Activated T-cell treated with anti-CD3 and anti-CD28 coated beads for 48 hours (primary cell): ENCODE data around the gene DPP9.

Experiments
- DNase-seq: peaks from one replicate; pipeline ENCODE4 v3.0.0-alpha.2; 2020; ENCODE audit warnings: low read depth

The DPP9 gene

GRCh38 chr19:4709440-4710280, 14.0 kb downstream of the DPP9 start:
- no peak for DNase-seq

DNA sequence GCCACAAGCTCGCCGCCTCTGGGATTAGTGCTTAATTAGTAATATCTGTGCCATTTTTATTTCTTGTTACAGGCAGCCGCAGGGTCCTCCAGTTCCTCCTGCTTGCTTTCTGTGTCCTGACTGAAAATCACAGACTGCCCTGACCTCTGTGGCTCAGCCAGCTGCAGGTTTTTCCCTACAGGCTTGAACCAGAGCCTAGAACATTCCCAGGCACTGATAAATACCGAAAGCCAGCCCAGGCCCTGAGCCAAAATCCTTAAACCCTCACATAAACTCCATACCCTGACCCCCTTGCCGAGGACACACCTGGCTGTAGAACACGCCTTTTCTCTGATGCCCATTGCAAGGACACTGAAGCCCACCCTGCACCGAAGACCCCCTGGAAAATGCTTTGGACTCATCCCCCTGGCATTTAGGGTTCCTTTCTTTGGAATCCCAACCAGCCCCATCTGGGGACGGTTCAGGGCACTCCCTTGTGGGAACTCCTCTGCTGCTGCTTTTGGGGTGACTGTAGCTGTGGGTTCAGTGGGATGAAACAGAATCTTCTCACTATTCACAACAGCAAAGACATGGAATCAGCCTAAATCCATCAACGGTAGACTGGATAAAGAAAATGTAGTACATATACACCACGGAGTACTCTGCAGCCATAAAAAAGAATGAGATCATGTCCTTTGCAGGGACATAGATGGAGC, 15.5 kb downstream of the DPP9 start:
- DNase-seq: no peak

DNA sequence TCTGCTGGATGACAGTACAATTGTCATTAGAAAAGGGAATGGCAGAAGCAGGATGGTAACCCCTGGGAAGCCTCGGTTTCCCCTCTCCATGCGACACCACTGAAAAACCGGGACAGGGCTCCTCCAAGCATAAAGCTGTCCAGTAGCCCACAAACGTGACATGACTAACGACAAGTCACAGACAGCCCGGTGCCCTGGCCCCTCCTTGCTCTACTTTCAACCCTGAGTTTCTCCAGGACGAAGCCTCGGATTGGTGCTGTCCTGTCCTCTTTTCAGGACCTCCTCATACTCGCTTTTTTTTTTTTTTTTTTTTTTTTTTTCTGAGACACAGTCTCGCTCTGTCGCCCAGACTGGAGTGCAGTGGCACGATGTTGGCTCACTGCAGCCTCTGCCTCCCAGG, 16.3 kb downstream of the DPP9 start:
- no peak for DNase-seq

DNA sequence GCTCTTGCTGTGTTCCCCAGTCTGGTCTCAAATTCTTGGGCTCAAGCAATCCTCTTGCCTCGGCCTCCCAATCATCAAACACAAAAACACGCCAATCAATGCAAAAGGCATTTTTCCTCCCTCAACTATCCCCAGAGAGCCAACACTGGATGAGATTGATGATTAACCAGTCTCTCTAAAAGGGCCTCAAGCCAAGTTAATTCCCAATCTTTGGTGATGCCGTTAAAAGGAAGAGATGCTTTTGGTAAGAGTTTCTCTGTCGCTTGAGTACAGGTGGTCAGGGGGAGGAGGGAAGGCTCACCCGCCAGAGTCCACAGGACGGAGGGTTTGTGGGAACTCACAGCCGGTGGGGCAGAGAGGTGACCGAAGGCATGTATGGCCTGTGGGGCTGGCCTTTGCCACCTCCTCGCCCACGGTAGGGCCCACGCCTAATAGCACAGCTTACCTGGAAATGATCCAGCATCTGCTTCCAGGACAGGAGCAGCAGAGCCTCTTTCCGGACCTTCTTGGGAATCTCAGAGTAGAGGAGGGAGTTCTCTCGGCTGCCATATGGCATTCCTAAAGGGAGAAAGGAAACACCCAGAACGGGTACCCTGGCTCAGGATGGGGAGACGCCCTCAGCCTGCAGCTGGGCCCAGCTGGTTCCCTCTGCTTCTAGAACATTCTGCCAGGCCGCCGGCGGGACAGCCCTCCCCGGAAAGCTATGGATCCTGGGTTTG, 18.1 kb downstream of the DPP9 start:
- DNase-seq: no peak

GRCh38 chr19:4704317-4704673, 19.3 kb downstream of the DPP9 start:
- no peak for DNase-seq

DNA sequence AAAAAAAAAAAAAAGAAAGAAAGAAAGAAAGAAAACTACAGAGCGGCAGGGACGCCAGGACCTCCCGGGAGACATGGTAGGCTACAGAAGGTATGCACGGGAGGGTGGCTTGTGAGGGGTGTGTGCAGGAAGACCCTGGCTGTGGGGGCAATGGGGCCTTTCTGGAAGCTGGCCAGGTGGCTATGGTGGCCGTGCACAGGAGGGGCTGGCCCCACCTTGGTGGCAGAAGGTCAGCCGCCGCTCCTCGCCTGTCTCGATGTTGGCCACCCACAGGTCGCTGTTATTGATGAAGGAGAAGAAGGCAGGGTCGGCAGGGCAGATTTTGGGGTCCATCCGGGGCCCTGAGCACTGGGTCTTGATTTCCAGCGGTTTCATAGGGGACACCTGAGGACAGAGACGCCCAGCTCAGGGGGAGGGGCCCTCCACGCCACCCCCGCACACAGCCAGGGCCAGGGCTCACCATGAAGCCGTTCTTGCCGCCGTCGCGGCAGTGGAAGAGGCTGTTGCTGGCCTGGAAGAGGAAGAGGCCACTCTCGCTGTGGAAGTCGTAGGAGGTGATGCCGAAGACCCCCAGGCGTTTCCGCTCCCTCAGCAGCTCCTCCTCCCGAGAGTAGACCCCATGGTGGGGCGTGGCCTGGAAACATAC, 19.8 kb downstream of the DPP9 start:
- DNase-seq: no peak

DNA sequence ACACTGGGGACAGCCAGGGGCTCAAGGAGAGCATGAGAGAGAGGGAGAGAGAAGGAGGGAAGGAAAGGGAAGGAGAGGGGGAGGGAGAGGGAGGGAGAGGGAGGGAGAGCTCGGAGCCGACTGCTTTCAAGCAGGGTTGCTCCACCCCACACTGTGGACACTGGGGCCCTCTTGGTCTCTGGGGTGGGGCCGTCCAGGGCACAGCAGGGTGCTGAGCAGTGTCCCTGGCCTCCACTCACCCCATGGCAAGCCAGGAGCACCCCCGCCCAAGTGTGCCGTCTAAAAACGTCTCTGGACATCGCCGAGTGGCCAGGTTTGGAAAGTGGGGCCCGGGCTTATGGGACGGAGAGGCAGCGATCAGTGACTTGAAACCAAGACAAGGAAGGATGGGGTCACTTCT, 20.9 kb downstream of the DPP9 start:
- DNase-seq: no peak

GRCh38 chr19:4701557-4701956, 22.1 kb downstream of the DPP9 start:
- no peak for DNase-seq

DNA sequence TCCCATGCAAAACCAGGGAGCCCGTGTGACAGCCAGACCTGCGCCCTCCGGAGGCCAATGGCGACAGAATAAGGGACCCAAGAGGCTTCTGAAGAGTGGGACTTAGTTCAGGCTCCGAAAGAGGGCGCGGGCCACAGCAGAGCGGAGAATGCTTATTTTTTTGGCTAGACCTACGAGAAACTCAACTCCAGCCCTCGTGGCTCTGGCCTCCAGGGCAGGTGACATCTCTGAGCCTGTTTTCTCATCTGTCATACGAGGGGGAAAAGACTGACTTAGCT, 23.0 kb downstream of the DPP9 start:
- DNase-seq: no peak

- DNase-seq: no peak
Observed at GRCh38 chr19:4699826-4700692, 23.6 kb downstream of the DPP9 start.

DNA sequence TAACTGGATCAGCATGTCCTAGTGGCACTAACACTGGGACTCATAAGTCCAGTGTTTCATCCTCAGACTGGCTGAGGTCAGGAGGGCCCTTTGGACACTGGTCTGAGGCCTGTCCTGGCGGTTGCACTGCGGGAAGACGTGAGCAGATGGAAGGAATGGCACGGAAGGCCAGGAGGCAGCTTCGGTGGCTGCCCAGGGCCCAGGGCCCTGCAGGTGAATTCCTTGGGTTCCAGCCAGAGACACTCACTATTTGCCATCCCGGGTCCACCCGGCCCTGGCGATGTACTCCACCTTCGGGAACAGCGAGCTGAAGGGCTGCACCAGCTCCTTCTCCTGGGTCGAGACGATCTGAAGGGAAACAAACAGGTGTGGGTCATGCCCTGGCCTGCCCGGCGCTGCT, 26.3 kb downstream of the DPP9 start:
- DNase-seq: no peak

- no peak for DNase-seq
Observed at GRCh38 chr19:4695224-4695731, 28.4 kb downstream of the DPP9 start.

GRCh38 chr19:4694211-4694987, 29.2 kb downstream of the DPP9 start:
- no peak for DNase-seq

DNA sequence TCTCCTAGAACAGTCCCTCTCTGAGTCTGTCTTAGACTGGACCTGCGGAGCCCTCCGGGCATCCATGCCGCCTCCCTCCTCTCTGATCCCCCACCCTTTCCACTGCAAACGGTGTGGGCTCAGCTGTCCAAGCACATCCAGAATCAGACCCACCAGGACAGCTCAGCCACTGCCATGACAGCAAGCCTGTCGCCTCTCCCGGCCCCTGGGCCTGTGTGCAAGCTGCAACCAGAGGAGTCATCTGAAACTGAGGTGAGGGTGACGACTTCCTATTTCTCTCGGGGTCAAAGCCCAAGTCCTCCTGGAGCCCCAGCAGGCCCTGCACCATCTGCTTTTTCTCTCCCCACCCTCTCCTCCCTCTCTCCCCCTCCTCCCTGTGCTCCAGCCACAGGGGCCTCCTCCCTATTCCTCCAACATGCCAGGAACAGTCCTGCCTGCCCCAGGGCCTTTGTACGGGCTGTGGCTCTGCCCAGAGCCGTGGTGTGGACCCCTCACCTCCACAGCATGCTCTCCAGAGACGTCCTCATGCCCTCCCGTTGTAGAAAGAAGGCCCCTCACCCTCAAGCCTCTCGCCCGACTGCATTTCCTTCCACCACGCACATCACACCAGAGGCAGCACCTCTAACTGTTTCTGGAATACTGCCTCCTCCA, 30.0 kb downstream of the DPP9 start:
- DNase-seq: no peak

DNA sequence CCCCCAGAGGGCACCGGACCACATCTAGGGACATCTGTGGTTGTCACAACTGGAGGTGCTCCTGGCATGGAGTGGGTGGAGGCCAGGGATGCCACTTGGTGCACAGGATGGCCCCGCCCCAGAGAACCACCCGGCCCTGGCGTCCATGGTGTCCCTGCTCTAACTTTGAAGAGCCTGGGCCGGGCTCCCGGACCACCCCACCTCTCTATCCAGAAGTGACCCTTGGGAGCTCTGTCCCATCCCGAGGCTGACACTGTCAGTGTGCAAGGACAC, 30.6 kb downstream of the DPP9 start:
- DNase-seq: no peak

GRCh38 chr19:4692251-4693077, 31.2 kb downstream of the DPP9 start:
- no peak for DNase-seq

DNA sequence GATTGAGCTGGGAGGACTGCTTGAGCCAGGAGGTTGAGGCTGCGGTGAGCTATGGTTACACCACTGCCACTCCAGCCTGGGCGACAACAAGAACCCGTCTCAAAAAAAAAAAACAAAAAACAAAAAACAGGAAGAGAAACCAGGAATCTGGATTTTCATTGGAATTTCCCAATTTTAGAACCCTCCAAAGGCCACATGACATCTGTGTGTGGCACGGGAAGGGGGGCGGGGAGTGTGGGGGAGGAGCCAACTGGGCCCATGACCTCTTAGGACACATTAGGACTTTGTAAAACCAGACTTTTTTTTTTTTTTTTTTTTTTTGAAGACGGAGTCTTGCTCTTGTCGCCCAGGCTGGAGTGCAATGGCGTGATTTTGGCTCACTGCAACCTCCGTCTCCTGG, 32.3 kb downstream of the DPP9 start:
- DNase-seq: no peak

DNA sequence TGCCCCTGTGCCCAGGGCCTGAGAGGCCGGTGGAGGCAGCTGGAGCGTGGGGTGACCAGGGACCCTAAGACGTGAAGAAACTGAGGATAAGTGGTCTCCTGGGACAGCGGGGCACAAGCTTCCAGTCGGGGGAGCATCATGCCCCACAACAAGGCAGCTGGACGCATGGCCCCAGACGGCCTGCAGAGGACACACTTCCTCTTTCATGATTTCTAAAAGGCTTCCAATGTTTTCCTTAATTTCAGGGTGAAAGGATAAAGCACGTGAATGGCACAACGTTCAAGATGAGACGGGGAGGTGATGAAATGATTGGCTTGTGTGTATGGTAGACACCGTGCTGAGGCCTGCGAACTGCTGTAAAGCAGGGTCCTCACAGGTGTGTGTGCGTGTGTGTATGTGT, 33.3 kb downstream of the DPP9 start:
- no peak for DNase-seq

DNA sequence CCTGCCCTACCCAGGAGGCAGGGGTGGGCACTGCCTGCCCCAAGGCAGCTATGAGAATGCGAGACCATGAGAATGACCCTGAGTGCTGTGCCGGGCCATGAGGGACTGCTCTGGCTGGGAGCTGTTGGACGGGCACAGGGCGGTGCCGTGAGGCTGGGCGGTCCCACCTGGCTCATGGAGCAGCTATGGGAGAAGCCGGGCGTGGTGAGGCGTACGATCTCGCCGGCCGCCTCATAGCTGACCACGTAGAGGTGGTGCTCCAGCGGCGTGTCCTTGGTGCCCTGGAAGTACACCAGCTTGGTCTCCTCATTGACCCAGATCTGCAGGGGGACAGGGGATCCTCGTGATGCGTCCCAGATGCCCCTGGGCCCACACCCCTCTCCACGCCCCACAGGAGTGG, 34.2 kb downstream of the DPP9 start:
- DNase-seq: no peak

GRCh38 chr19:4688587-4688986, 35.1 kb downstream of the DPP9 start:
- DNase-seq: no peak
